IMR-90 (cell line): ENCODE results near the gene FOXN3. TPM values are rescaled to one million over a fixed set of nuclear protein-coding genes. Genes with fewer than 3 reads are reported as not detected.

Source experiments
- ATAC-seq: fragments of 200-7000 bp; cut with Tn5 transposase; 2 replicates; pipeline ENCODE4 v1.9.1; 2020; ENCODE audit warnings: low read depth, mild to moderate bottlenecking, moderate library complexity
- BruUV-seq: library from RNA; stranded (reverse); fragments of 400-500 nt; replicated peaks from 2 replicates; lab custom pipeline; 2021; lab: Mats Ljungman, UMichigan
- CTCF ChIA-PET: fragments of 300-600 bp; formaldehyde crosslinking; extraction: SDS; loops from one replicate; lab custom pipeline; 2021; ENCODE audit warnings: antibody characterized with exemption; lab: Yijun Ruan, JAX
- POLR2A ChIA-PET: fragments of 300-600 bp; sonication (Branson Sonifier 250); formaldehyde crosslinking; loops from one replicate; lab custom pipeline; 2022; ENCODE audit warnings: antibody characterized with exemption; ENCODE audit not compliant: unreplicated experiment; lab: Charles Lee
- DNase-seq: peaks from one replicate; pipeline ENCODE4 v3.0.0; 2013
- H2AFZ ChIP-seq: replicated peaks from 2 replicates; pipeline ENCODE3; 2013; ENCODE audit warnings: low read length, mild to moderate bottlenecking; ENCODE audit not compliant: poor library complexity
- H2AK5ac ChIP-seq: 2 replicates; pipeline ENCODE4 v1.6.1; 2013; ENCODE audit warnings: low read depth, low read length, inconsistent platforms
- H2AK9ac ChIP-seq: replicated peaks from 2 replicates; pipeline ENCODE3; 2013; ENCODE audit warnings: mild to moderate bottlenecking, low read depth, low read length, moderate library complexity; ENCODE audit not compliant: poor library complexity
- H2BK120ac ChIP-seq: 2 replicates; pipeline ENCODE4 v1.6.1; 2013; ENCODE audit warnings: low read depth, low read length, inconsistent platforms
- H2BK15ac ChIP-seq: 3 replicates; pipeline ENCODE4 v1.6.1; 2013; ENCODE audit warnings: low read depth, low read length, inconsistent platforms
- H2BK20ac ChIP-seq: 2 replicates; pipeline ENCODE4 v1.6.1; 2013; ENCODE audit warnings: low read depth, mild to moderate bottlenecking, inconsistent platforms, low read length, moderate library complexity
- H2BK5ac ChIP-seq: 2 replicates; pipeline ENCODE4 v1.6.1; 2013; ENCODE audit warnings: mild to moderate bottlenecking, low read depth, low read length, inconsistent platforms; ENCODE audit not compliant: poor library complexity, severe bottlenecking
- H3K14ac ChIP-seq: replicated peaks from 2 replicates; pipeline ENCODE4 v1.6.1; 2013; ENCODE audit warnings: low read depth, low read length, inconsistent platforms
- H3K18ac ChIP-seq: 2 replicates; pipeline ENCODE4 v1.6.1; 2013; ENCODE audit warnings: low read depth, low read length, control low read depth
- H3K23ac ChIP-seq: 2 replicates; pipeline ENCODE4 v1.6.1; 2013; ENCODE audit warnings: low read depth, low read length, inconsistent platforms
- H3K27ac ChIP-seq: 2 replicates; pipeline ENCODE4 v1.5.1; 2013; ENCODE audit warnings: mild to moderate bottlenecking, control low read depth, low read length; ENCODE audit not compliant: insufficient read depth
- H3K27me3 ChIP-seq: 2 replicates; pipeline ENCODE4 v1.6.1; 2013; ENCODE audit warnings: low read length; ENCODE audit not compliant: control insufficient read depth, insufficient read depth
- H3K36me3 ChIP-seq: 2 replicates; pipeline ENCODE4 v1.6.1; 2013; ENCODE audit warnings: low read length, mixed read lengths; ENCODE audit not compliant: control insufficient read depth, insufficient read depth
- H3K4ac ChIP-seq: 2 replicates; pipeline ENCODE4 v1.6.1; 2013; ENCODE audit warnings: low read depth, low read length, inconsistent platforms
- H3K4me1 ChIP-seq: 2 replicates; pipeline ENCODE4 v1.6.1; 2013; ENCODE audit warnings: low read length, mixed read lengths; ENCODE audit not compliant: control insufficient read depth, insufficient read depth
- H3K4me2 ChIP-seq: 2 replicates; pipeline ENCODE4 v1.6.1; 2013; ENCODE audit warnings: low read depth, mild to moderate bottlenecking, control low read depth, low read length, moderate library complexity
- H3K4me3 ChIP-seq: 2 replicates; pipeline ENCODE4 v1.5.1; 2013; ENCODE audit warnings: low read depth, mild to moderate bottlenecking, control low read depth, low read length, moderate library complexity; ENCODE audit not compliant: insufficient read depth
- H3K56ac ChIP-seq: 2 replicates; pipeline ENCODE4 v1.6.1; 2013; ENCODE audit warnings: low read length, inconsistent platforms; ENCODE audit not compliant: insufficient read depth; ENCODE audit errors: extremely low read depth
- H3K79me1 ChIP-seq, 2 experiments: 2 replicates each; pipeline ENCODE4 v1.6.1; 2013; ENCODE audit warnings: low read length in 2 of 2, inconsistent platforms in 1 of 2, low read depth in 1 of 2
- H3K9ac ChIP-seq: 2 replicates; pipeline ENCODE4 v1.6.1; 2013; ENCODE audit warnings: low read depth, low read length, control low read depth
- H3K9me1 ChIP-seq: 2 replicates; pipeline ENCODE4 v1.6.1; 2013; ENCODE audit warnings: low read length, inconsistent platforms; ENCODE audit not compliant: insufficient read depth
- H3K9me3 ChIP-seq: 2 replicates; pipeline ENCODE4 v1.6.1; 2013; ENCODE audit warnings: low read length; ENCODE audit not compliant: control insufficient read depth, insufficient read depth
- H4K20me1 ChIP-seq: 2 replicates; pipeline ENCODE4 v1.6.1; 2013; ENCODE audit warnings: low read length, inconsistent platforms; ENCODE audit not compliant: insufficient read depth
- H4K5ac ChIP-seq: 2 replicates; pipeline ENCODE4 v1.6.1; 2013; ENCODE audit warnings: mild to moderate bottlenecking, low read depth, low read length, control low read depth
- H4K8ac ChIP-seq, 2 experiments: 2 replicates each; pipeline ENCODE4 v1.6.1; 2013; ENCODE audit warnings: low read depth in 2 of 2, low read length in 2 of 2, control low read depth in 1 of 2, inconsistent platforms in 1 of 2
- H4K91ac ChIP-seq: 2 replicates; pipeline ENCODE4 v1.6.1; 2013; ENCODE audit warnings: low read depth, low read length, inconsistent platforms; ENCODE audit not compliant: insufficient read depth
- BHLHE40 ChIP-seq: fragments of 150-350 bp; IDR thresholded peaks from 2 replicates; pipeline ENCODE4 v1.6.1; 2016; ENCODE audit warnings: mild to moderate bottlenecking, low read depth, low read length
- CEBPB ChIP-seq: IDR thresholded peaks from 2 replicates; pipeline ENCODE4 v1.6.1; 2012; ENCODE audit warnings: low read depth, low read length, improper control_type of control experiment
- CHD1 ChIP-seq: IDR thresholded peaks from 2 replicates; pipeline ENCODE4 v1.6.1; 2012; ENCODE audit warnings: low read depth, low read length, improper control_type of control experiment
- FOS ChIP-seq: fragments of 150-350 bp; IDR thresholded peaks from 2 replicates; pipeline ENCODE4 v1.6.1; 2016; ENCODE audit warnings: low read depth, low read length
- MAFK ChIP-seq: IDR thresholded peaks from 2 replicates; pipeline ENCODE4 v1.6.1; 2012; ENCODE audit warnings: low read depth, low read length, improper control_type of control experiment
- MAZ ChIP-seq: IDR thresholded peaks from 2 replicates; pipeline ENCODE4 v1.6.1; 2012; ENCODE audit warnings: low read depth, mild to moderate bottlenecking, low read length, improper control_type of control experiment, moderate library complexity, borderline replicate concordance
- MXI1 ChIP-seq: IDR thresholded peaks from 2 replicates; pipeline ENCODE4 v1.6.1; 2012; ENCODE audit warnings: low read depth, mild to moderate bottlenecking, low read length, moderate library complexity, borderline replicate concordance
- NFE2L2 ChIP-seq: fragments of 150-350 bp; IDR thresholded peaks from 2 replicates; pipeline ENCODE4 v1.6.1; 2016; ENCODE audit warnings: low read depth, mild to moderate bottlenecking, low read length
- POLR2A ChIP-seq: IDR thresholded peaks from 2 replicates; pipeline ENCODE4 v1.6.1; 2012; ENCODE audit warnings: mild to moderate bottlenecking, low read depth, low read length
- RAD21 ChIP-seq: IDR thresholded peaks from 2 replicates; pipeline ENCODE4 v1.6.1; 2012; ENCODE audit warnings: low read length, improper control_type of control experiment
- RCOR1 ChIP-seq: IDR thresholded peaks from 2 replicates; pipeline ENCODE4 v1.6.1; 2012; ENCODE audit warnings: mild to moderate bottlenecking, low read length, improper control_type of control experiment; ENCODE audit not compliant: insufficient replicate concordance
- RFX5 ChIP-seq: IDR thresholded peaks from 2 replicates; pipeline ENCODE4 v1.8.0; 2012; ENCODE audit warnings: low read depth, mild to moderate bottlenecking, low read length, moderate library complexity
- SMC3 ChIP-seq: fragments of 150-350 bp; IDR thresholded peaks from 2 replicates; pipeline ENCODE4 v1.6.1; 2016; ENCODE audit warnings: low read depth, mild to moderate bottlenecking, antibody characterized with exemption, low read length, moderate library complexity
- USF2 ChIP-seq: fragments of 150-350 bp; IDR thresholded peaks from 2 replicates; pipeline ENCODE4 v1.6.1; 2017; ENCODE audit warnings: mild to moderate bottlenecking, antibody characterized with exemption, low read length, low read depth
- WGBS, 2 experiments: methylation state at CpG; one replicate each; pipeline versions ENCODE4 v1.1.5 to v1.1.7; 2013; ENCODE audit warnings: missing lambda C conversion rate in 2 of 2; ENCODE audit not compliant: insufficient read length in 1 of 2; ENCODE audit errors: extremely low coverage in 2 of 2; 5-methylcytosine and 5-hydroxymethylcytosine counted together
- dilution Hi-C: fragments of 300-500 bp; cut with HindIII; formaldehyde crosslinking; loops from one replicate; pipeline ENCODE4 v1.14.3; 2018; ENCODE audit warnings: low sequenced_read_pairs; ENCODE audit not compliant: unreplicated experiment
- in situ Hi-C: fragments of 300-500 bp; cut with MboI; formaldehyde crosslinking; loops from 3 replicates; pipeline ENCODE4 v1.14.3; 2019; ENCODE audit warnings: low sequenced_read_pairs, inconsistent platforms, mixed read lengths
- intact Hi-C: fragments of 100-400 bp; cut with micrococcal nuclease; formaldehyde crosslinking; loops from 2 replicates; pipeline ENCODE4 v1.10.0; 2022
- polyA plus RNA-seq, 3 experiments: library from polyadenylated mRNA; depleted of rRNA; stranded (reverse); fragments of >200 nt; gene quantifications; 2 replicates each; pipeline ENCODE4 v1.2.3, GENCODE V29; 2012; ENCODE audit warnings: low replicate concordance in 1 of 3
- total RNA-seq: library from RNA; depleted of rRNA; stranded (reverse); fragments of >200 nt; gene quantifications from 2 replicates; pipeline ENCODE4 v1.2.3, GENCODE V29; 2012
- TF ChIP-seq, protein P1 (sequence below): fragments of 150-350 bp; IDR thresholded peaks from 2 replicates; pipeline ENCODE4 v1.6.1; 2016; ENCODE audit warnings: low read depth, mild to moderate bottlenecking, low read length, moderate library complexity, borderline replicate concordance
- TF ChIP-seq, protein P2 (sequence below): conservative IDR thresholded peaks from 2 replicates; pipeline ENCODE4 v1.5.1; 2012; ENCODE audit warnings: mild to moderate bottlenecking, low read depth, low read length, improper control_type of control experiment

The FOXN3 gene
- total and polyA plus RNA-seq, 2 of the 4 experiments (the other 2 are of a cell fraction), result 22.6 to 33.7 TPM

GRCh38 chr14:89331398-89331797, 85.6 kb downstream of the FOXN3 start:
- Histone ChIP-seq H3K79me1 (peaks cover 34 to 74% of the 10 kb centered on the region in 2 experiments), H2BK120ac (no peak overlapping the region), H3K14ac (peak overlapping the region; percentile 58), H2AK9ac (no peak overlapping the region), H3K4me2 (no peak overlapping the region), H3K9me1 (peaks cover 26% of the 10 kb centered on the region), H4K5ac (no peak overlapping the region), H3K4me3 (no peak overlapping the region), H3K9me3 (no peaks in the 10 kb centered on the region), H3K56ac (no peak overlapping the region), H2BK5ac (peak overlapping the region; percentile 35), H2AFZ (no peak overlapping the region), H4K8ac (no peak overlapping the region), H4K20me1 (peaks cover 25% of the 10 kb centered on the region), H3K36me3 (no peaks in the 10 kb centered on the region), H4K91ac (no peak overlapping the region), H2AK5ac (peak overlapping the region; percentile 56; the same call in 1 of the 2 replicates), H2BK20ac (peak overlapping the region; percentile 37; the same call in 1 of the 2 replicates), H3K23ac (0 out of 2 replicates have a peak overlapping the region, but pooled peaks have one; percentile 44), H3K9ac (no peak overlapping the region), H3K18ac (peak overlapping the region; percentile 42; the same call in 1 of the 2 replicates), H3K27me3 (no peaks in the 10 kb centered on the region), H3K27ac (no peak overlapping the region), H3K4ac (no peak overlapping the region), H2BK15ac (0 out of 3 replicates have a peak overlapping the region, but pooled peaks have one; percentile 3), H3K4me1 (peaks cover 30% of the 10 kb centered on the region)
- no TSS peak for BruUV-seq
- intact Hi-C loops (no loop called here), in situ Hi-C loops (no loop called here), dilution Hi-C loops (no loop called here)
- ATAC-seq (no peak), DNase-seq (no peak)
- ChIA-PET CTCF (interaction anchor here (0.5 to 0.8 kb wide), 2 partner anchors 26 to 84 kb away, joined by 3 read pairs; no protein-coding TSS in a partner anchor), POLR2A (no interaction called here)
- TF ChIP-seq RCOR1 (no peak), MAFK (no peak), RFX5 (no peak), SMC3 (no peak), CHD1 (no peak), BHLHE40 (no peak), RAD21 (no peak), POLR2A (no peak), FOS (no peak), MAZ (no peak), CEBPB (no peak), USF2 (no peak), MXI1 (no peak), NFE2L2 (no peak)
- TF ChIP-seq, protein P1, sequence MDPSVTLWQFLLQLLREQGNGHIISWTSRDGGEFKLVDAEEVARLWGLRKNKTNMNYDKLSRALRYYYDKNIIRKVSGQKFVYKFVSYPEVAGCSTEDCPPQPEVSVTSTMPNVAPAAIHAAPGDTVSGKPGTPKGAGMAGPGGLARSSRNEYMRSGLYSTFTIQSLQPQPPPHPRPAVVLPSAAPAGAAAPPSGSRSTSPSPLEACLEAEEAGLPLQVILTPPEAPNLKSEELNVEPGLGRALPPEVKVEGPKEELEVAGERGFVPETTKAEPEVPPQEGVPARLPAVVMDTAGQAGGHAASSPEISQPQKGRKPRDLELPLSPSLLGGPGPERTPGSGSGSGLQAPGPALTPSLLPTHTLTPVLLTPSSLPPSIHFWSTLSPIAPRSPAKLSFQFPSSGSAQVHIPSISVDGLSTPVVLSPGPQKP, result no peak
- TF ChIP-seq, protein P2, sequence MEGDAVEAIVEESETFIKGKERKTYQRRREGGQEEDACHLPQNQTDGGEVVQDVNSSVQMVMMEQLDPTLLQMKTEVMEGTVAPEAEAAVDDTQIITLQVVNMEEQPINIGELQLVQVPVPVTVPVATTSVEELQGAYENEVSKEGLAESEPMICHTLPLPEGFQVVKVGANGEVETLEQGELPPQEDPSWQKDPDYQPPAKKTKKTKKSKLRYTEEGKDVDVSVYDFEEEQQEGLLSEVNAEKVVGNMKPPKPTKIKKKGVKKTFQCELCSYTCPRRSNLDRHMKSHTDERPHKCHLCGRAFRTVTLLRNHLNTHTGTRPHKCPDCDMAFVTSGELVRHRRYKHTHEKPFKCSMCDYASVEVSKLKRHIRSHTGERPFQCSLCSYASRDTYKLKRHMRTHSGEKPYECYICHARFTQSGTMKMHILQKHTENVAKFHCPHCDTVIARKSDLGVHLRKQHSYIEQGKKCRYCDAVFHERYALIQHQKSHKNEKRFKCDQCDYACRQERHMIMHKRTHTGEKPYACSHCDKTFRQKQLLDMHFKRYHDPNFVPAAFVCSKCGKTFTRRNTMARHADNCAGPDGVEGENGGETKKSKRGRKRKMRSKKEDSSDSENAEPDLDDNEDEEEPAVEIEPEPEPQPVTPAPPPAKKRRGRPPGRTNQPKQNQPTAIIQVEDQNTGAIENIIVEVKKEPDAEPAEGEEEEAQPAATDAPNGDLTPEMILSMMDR, result no peak
- 100% methylated on average over 1 of the region's 5 CpGs; no CpG with 5 or more reads in 1 of the 2 experiments for WGBS, 2 experiments
